ENCODE data around the gene MAU2.

MAU2 gene

DNA sequence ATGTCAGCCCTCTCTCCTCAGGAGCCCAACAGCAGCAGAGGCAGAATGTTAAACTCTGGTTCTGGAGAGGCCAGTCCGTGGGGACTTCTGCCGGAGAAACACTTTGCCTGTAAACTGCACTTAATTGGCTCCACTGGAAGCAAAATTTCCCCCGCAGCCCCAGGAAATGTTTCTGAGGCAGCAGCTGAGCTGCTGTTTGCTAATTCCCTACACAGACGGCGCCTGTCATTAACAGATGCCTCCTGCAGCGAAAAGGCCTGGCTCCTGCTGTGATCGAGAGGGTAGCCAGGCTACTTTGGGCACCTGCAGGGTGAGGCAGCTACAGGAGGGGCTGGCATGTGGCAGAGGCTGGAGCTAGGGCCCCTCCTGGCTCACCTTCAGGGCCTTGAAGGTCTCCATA lies 42.3 kb upstream of the MAU2 start:
- no peak overlapping the region for H3K4me3 ChIP-seq (ENCODE audit: low read depth, low read length)
- TF ChIP-seq, protein P1, sequence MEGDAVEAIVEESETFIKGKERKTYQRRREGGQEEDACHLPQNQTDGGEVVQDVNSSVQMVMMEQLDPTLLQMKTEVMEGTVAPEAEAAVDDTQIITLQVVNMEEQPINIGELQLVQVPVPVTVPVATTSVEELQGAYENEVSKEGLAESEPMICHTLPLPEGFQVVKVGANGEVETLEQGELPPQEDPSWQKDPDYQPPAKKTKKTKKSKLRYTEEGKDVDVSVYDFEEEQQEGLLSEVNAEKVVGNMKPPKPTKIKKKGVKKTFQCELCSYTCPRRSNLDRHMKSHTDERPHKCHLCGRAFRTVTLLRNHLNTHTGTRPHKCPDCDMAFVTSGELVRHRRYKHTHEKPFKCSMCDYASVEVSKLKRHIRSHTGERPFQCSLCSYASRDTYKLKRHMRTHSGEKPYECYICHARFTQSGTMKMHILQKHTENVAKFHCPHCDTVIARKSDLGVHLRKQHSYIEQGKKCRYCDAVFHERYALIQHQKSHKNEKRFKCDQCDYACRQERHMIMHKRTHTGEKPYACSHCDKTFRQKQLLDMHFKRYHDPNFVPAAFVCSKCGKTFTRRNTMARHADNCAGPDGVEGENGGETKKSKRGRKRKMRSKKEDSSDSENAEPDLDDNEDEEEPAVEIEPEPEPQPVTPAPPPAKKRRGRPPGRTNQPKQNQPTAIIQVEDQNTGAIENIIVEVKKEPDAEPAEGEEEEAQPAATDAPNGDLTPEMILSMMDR (IDR thresholded peaks at IDR 0.05; ENCODE audit: low read depth, low read length): no peak

DNA sequence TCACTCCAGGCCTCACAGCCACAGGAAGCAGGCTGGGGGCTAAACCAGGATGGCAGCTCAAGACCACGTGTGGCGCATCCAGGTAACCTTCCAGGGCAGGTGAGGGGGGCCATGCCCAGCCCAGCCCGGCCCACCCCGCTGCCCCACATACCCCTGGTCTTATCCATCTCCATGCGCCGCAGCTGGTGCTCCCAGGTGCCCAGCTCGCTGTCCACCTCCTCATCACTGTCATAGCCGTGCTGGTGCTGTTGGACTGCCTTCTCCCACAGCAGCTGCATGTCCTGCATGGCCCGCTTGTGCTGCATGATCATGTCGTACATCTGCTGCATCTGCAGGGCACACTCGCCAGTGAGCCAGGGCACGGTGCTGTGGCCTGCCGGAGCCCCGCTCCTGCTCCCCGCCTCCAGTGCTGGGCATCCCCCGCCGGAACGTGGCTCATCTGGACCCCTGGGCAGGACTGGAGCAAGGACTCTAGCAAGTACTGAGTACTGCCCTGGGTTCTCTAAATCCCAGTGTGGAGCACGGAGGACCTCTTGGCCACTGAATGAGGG lies 41.5 kb upstream of the MAU2 start:
- H3K4me3 ChIP-seq (ENCODE audit: low read depth, low read length): no peak overlapping the region
- TF ChIP-seq, protein P1 (IDR thresholded peaks at IDR 0.05; ENCODE audit: low read depth, low read length): no peak

DNA sequence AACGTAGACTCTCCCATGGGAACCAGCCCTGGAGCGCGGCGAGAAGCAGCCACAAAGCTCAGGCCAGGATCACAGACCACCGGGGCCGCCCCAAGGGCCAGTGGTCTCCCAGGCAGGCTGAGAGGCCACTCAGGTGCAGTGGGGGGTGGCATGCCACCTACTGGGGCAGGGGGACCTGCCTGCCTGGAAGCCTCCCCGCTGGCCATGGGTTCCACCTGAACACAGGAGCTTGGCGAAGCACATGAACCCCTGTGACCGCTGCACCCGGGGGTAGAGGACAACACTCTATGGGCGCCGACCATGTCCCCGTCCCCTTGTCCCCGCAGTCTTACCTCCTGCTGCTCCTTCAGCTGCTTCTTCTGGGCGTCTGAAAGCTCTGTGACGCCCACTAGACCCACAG lies 40.8 kb upstream of the MAU2 start:
- H3K4me3 ChIP-seq (ENCODE audit: low read depth, low read length): no peak overlapping the region
- TF ChIP-seq, protein P1 (IDR thresholded peaks at IDR 0.05; ENCODE audit: low read depth, low read length): no peak

DNA sequence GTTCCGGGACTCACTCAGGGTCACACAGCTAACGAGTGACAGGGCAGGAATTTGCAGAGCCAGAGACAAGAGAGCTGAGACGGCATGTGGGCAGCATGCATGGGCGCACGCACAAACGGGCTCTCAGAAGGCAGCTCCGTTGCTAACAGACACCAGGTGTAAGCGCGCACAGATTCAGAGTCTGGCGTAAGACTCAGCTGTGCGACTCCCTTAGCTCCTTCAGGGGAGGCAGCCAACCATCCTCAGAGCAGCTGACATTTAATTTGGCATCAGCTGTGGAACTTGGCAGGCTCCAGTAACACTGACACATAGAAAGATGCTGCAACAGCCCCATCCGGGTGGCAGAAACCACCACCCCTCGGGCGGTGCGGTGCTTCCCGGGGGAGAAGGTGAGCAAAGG lies 40.1 kb upstream of the MAU2 start:
- TF ChIP-seq, protein P1 (IDR thresholded peaks at IDR 0.05; ENCODE audit: low read depth, low read length): no peak
- H3K4me3 ChIP-seq (ENCODE audit: low read depth, low read length): no peak overlapping the region

DNA sequence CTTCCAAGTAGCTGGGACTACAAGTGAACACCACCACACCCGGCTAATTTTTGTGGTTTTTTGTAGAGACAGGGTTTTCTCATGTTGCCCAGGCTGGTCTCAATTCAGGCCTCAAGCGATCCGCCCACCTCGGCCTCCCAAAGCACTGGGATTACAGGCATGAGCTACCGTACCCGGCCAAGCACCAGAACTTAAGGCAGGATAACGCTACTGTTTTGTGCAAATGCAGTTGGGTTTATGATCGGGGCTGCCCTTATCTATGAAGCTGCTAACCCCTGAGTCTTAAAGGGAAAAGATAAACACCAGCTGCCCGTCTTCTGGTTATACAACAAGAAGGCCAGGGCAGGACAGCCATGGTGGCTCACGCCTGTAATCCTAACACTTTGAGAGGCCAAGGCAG lies 34.9 kb upstream of the MAU2 start:
- H3K4me3 ChIP-seq (ENCODE audit: low read depth, low read length): no peak overlapping the region
- TF ChIP-seq, protein P1 (IDR thresholded peaks at IDR 0.05; ENCODE audit: low read depth, low read length): no peak

DNA sequence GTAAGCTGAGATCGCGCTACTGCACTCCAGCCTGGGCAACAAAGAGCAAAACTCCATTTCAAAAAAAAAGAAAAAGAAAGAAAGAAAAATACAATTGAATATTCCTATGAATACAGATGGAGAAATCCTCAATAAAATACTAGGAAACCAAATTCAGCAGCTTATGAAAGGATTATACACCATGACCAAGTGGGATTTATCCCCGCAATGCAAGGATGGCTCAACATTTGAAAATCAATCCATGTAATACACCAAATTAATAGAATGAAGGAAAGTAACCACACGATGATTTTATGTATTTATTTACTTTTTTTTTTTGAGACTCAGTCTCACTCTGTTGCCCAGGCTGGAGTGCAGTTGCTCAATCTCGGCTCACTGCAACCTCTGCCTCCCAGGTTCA lies 28.0 kb upstream of the MAU2 start:
- no peak overlapping the region for H3K4me3 ChIP-seq (ENCODE audit: low read depth, low read length)
- TF ChIP-seq, protein P1 (IDR thresholded peaks at IDR 0.05; ENCODE audit: low read depth, low read length): no peak

DNA sequence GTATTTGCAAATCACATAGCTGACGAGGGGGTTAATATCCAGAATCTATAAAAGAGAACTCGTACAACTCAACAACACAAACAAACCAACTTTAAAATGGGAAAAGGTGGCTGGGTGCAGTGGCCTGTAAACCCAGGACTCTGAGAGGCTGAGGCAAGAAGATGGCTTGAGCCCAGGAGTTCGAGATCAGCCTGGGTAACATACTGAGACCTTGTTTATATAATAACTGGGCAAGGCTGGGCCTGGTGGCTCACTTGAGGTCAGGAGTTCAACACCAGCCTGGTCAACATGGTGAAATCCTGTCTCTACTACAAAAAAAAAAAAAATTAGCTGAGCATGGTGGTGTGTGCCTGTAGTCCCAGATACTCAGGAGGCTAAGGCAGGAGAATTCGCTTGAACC lies 25.7 kb upstream of the MAU2 start:
- TF ChIP-seq, protein P1 (IDR thresholded peaks at IDR 0.05; ENCODE audit: low read depth, low read length): no peak
- no peak overlapping the region for H3K4me3 ChIP-seq (ENCODE audit: low read depth, low read length)

Measured in WI38 (cell line).